ENCODE results near the gene MED13L. TPM values are rescaled to one million over a fixed set of nuclear protein-coding genes. Genes with fewer than 3 reads are reported as not detected.

MED13L gene
- total and polyA plus RNA-seq, 2 donors (not counting 3 experiments of a cell fraction or from before 2014, with no cell fraction given) = 27.4 to 93.6 TPM

DNA sequence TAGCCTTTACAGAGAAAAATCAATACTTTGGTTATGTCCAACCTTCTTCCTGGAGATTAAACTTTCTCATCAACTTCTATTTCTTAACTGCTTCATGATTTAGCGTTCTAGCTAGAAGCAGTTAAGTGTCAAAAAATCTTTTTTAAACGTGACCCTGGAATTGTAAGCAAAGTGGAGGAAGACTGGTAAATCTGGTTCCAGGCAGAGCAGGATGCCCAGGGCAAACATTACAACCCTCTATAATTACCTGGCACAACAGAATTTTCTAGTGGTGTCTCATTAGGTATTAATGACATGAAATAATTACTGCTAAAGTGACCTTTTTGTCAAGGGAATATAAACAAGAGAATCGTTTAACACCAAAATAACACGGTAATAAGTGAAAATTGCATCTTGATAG is 320.8 kb downstream of the MED13L start:
- Histone ChIP-seq H3K27me3 (ENCODE audit: control insufficient read depth in 2 of 2, insufficient read depth in 2 of 2, low read length in 2 of 2) (no peaks in the 10 kb centered on the region), H4K20me1 (replicated peaks; ENCODE audit: control insufficient read depth, extremely low read depth, insufficient read depth, low read length) (no peaks in the 10 kb centered on the region), H3K9me1 (replicated peaks; ENCODE audit: control insufficient read depth, extremely low read depth, insufficient read depth, low read length) (no peaks in the 10 kb centered on the region), H3K27ac (ENCODE audit: insufficient read depth, low read depth, low read length) (no peak overlapping the region), H3K9me3 (replicated peaks; ENCODE audit: control insufficient read depth, insufficient read depth, low read length) (no peaks in the 10 kb centered on the region), H3K4me2 (ENCODE audit: insufficient read depth, low read length) (no peak overlapping the region), H2AFZ (ENCODE audit: low read depth, low read length) (no peak overlapping the region), H3K9ac (replicated peaks; ENCODE audit: extremely low read depth, insufficient read depth, low read length) (no peak overlapping the region), H3K4me3 (replicated peaks in 1 of 3; ENCODE audit: insufficient read depth in 1 of 3, low read depth in 1 of 3, low read length in 3 of 3) (no peak overlapping the region), H3K36me3 (ENCODE audit: control insufficient read depth in 2 of 2, extremely low read depth in 1 of 2, insufficient read depth in 2 of 2, low read length in 2 of 2) (peaks cover 8 to 16% of the 10 kb centered on the region in 2 experiments), H3K4me1 (ENCODE audit: control insufficient read depth, extremely low read depth, insufficient read depth, low read length) (no peaks in the 10 kb centered on the region), H3K79me2 (ENCODE audit: control insufficient read depth, insufficient read depth, low read length) (no peaks in the 10 kb centered on the region)
- DNase-seq (ENCODE audit: low read depth, low spot score) = no peak
- intact Hi-C loops (cut with micrococcal nuclease) (no loop called here), dilution Hi-C loops (cut with MboI; ENCODE audit: extremely low pct_ligation_motif_present, low sequenced_read_pairs) (no loop called here)
- TF ChIP-seq EZH2 (IDR thresholded peaks at IDR 0.05; ENCODE audit: borderline replicate concordance, low read depth, low read length, severe bottlenecking) = no peak
- BruUV-seq (replicated peaks) = no TSS peak
- POLR2A ChIA-PET = no interaction called here
- CTCF ChIA-PET = interaction anchor here (1.5 kb wide), 1 partner anchor 1976 kb away, joined by 6 read pairs; no protein-coding TSS in a partner anchor
- FAIRE-seq = no peak

DNA sequence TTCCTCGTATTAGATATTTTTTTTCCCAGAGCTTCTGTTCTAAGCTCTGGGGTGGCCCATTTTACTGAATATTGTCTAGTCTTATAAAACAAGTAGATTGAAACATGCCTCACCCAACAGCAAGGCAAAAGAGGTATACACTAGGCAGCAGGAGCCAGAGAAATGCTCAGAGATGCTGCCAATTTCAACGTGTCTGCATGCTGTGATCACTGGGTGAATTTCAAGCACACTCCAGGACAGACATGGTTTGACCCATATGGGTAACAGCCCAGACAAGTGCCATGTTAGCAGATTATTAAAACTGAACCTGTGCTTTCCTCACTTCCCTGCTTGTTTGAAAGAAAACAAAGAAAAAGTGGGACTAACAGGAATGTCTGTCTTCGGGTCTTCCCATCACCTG is 321.3 kb downstream of the MED13L start:
- no peak for FAIRE-seq
- H3K36me3 ChIP-seq (ENCODE audit: control insufficient read depth in 2 of 2, extremely low read depth in 1 of 2, insufficient read depth in 2 of 2, low read length in 2 of 2) = peaks cover 8 to 12% of the 10 kb centered on the region in 2 experiments
- H3K79me2 ChIP-seq (ENCODE audit: control insufficient read depth, insufficient read depth, low read length) = no peaks in the 10 kb centered on the region
- H3K4me2 ChIP-seq (ENCODE audit: insufficient read depth, low read length) = no peak overlapping the region
- no peak overlapping the region for H3K27ac ChIP-seq (ENCODE audit: insufficient read depth, low read depth, low read length)
- no peaks in the 10 kb centered on the region for H3K9me1 ChIP-seq (replicated peaks; ENCODE audit: control insufficient read depth, extremely low read depth, insufficient read depth, low read length)
- CTCF ChIA-PET = no interaction called here
- no peak for DNase-seq (ENCODE audit: low read depth, low spot score)
- dilution Hi-C loops (cut with MboI; ENCODE audit: extremely low pct_ligation_motif_present, low sequenced_read_pairs) = no loop called here
- POLR2A ChIA-PET = no interaction called here
- no peaks in the 10 kb centered on the region for H3K27me3 ChIP-seq (ENCODE audit: control insufficient read depth in 2 of 2, insufficient read depth in 2 of 2, low read length in 2 of 2)
- no peak overlapping the region for H3K4me3 ChIP-seq (replicated peaks in 1 of 3; ENCODE audit: insufficient read depth in 1 of 3, low read depth in 1 of 3, low read length in 3 of 3)
- no peak overlapping the region for H3K9ac ChIP-seq (replicated peaks; ENCODE audit: extremely low read depth, insufficient read depth, low read length)
- intact Hi-C loops (cut with micrococcal nuclease) = no loop called here
- H4K20me1 ChIP-seq (replicated peaks; ENCODE audit: control insufficient read depth, extremely low read depth, insufficient read depth, low read length) = no peaks in the 10 kb centered on the region
- no peak overlapping the region for H2AFZ ChIP-seq (ENCODE audit: low read depth, low read length)
- no peaks in the 10 kb centered on the region for H3K4me1 ChIP-seq (ENCODE audit: control insufficient read depth, extremely low read depth, insufficient read depth, low read length)
- no peaks in the 10 kb centered on the region for H3K9me3 ChIP-seq (replicated peaks; ENCODE audit: control insufficient read depth, insufficient read depth, low read length)
- BruUV-seq (replicated peaks) = no TSS peak
- TF ChIP-seq POLR2AphosphoS5 (IDR thresholded peaks at IDR 0.05; ENCODE audit: insufficient read depth, low read depth, low read length) = no peak
- TF ChIP-seq, protein P1, sequence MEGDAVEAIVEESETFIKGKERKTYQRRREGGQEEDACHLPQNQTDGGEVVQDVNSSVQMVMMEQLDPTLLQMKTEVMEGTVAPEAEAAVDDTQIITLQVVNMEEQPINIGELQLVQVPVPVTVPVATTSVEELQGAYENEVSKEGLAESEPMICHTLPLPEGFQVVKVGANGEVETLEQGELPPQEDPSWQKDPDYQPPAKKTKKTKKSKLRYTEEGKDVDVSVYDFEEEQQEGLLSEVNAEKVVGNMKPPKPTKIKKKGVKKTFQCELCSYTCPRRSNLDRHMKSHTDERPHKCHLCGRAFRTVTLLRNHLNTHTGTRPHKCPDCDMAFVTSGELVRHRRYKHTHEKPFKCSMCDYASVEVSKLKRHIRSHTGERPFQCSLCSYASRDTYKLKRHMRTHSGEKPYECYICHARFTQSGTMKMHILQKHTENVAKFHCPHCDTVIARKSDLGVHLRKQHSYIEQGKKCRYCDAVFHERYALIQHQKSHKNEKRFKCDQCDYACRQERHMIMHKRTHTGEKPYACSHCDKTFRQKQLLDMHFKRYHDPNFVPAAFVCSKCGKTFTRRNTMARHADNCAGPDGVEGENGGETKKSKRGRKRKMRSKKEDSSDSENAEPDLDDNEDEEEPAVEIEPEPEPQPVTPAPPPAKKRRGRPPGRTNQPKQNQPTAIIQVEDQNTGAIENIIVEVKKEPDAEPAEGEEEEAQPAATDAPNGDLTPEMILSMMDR (IDR thresholded peaks at IDR 0.05; ENCODE audit: extremely low read depth in 1 of 2, insufficient read depth in 1 of 2, low read depth in 1 of 2, low read length in 2 of 2) = no peak
